Stimulated activated naive CD8-positive, alpha-beta T cell treated with anti-CD3 and anti-CD28 coated beads, Interleukin-15, amount 100 ng/mL, for 72 hours (primary cell): ENCODE measurements around the gene SEC16A.

Experiments
- ATAC-seq: fragments of 150-1000 bp; cut with Tn5 transposase; 2 replicates; pipeline ENCODE4 v1.10.0; 2021; ENCODE audit warnings: mild to moderate bottlenecking, moderate library complexity
- DNase-seq, 2 donors: peaks; one replicate each; pipeline ENCODE4 v3.0.0; 2021 to 2022
- H3K27ac Mint-ChIP-seq, 2 donors: one replicate each; pipeline ENCODE4 v1.8.0; 2022; ENCODE audit warnings: mild to moderate bottlenecking in 2 of 2, mixed read lengths in 2 of 2, moderate library complexity in 2 of 2
- H3K27me3 Mint-ChIP-seq: one replicate; pipeline ENCODE4 v1.8.0; 2022; ENCODE audit warnings: mixed read lengths
- H3K4me1 Mint-ChIP-seq: one replicate; pipeline ENCODE4 v1.8.0; 2022; ENCODE audit warnings: mild to moderate bottlenecking, mixed read lengths
- H3K4me3 Mint-ChIP-seq, 2 donors: one replicate each; pipeline ENCODE4 v1.8.0; 2022; ENCODE audit warnings: mild to moderate bottlenecking in 2 of 2, mixed read lengths in 2 of 2, moderate library complexity in 1 of 2
- H3K9me3 Mint-ChIP-seq, 2 donors: one replicate each; pipeline ENCODE4 v1.8.0; 2022; ENCODE audit warnings: mixed read lengths in 2 of 2

The SEC16A gene

DNA sequence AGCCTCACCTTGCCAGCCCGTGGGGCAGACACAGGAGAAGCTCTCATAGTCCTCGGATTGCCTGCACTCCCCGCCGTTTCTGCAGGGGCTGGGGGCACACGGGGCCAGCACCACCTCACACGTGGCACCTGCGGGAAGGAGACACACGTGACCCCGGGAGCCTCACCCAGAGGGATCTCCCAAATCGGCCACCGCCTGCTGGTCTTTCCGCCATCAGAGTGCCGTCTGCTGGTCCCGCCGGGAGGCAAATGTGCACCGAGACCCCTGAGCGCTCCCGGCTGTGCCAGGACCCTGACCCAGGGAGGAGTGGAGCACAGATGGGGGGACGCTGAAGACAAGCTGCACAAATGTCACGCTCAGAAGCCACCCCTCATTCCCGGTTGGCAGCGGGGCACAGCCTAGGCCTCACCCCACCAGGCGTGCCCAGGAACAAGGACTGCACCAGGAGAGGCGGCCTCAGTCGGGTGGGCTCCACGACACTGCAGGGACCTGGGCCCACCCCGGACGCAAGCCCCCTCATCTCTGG is 28.4 kb upstream of the SEC16A start:
- H3K27me3 Mint-ChIP-seq: no peaks in the 10 kb centered on the region
- DNase-seq (no peak), ATAC-seq (no peak)

DNA sequence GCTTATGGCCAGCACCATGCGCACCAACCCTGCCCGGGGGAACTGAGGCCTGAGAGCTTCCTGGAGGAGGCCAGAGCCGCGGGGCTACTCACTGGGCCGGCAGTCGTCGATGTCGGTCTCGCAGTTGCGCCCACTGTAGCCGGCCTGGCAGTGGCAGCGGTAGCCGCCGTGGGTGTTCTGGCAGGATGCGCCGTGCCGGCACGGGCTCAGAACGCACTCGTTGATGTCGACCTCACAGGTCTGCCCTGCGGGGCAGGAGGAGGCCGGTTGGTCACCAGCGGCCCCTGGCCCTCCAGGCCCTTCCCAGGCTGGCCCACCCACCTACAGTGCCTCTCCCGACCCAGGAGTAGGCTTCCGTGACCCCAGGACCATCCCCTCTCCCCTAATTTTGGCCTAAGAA is 27.7 kb upstream of the SEC16A start:
- peak overlapping the region; percentile 33 to 67 for H3K27ac Mint-ChIP-seq
- H3K27me3 Mint-ChIP-seq: no peaks in the 10 kb centered on the region
- DNase-seq: no peak
- no peaks in the 10 kb centered on the region for H3K4me1 Mint-ChIP-seq
- no peak for ATAC-seq
- no peak overlapping the region for H3K4me3 Mint-ChIP-seq
- no peaks in the 10 kb centered on the region for H3K9me3 Mint-ChIP-seq

More for the DNA sequence above, 28.4 kb upstream of the SEC16A start:
- H3K4me1 Mint-ChIP-seq: no peaks in the 10 kb centered on the region
- no peak overlapping the region for H3K4me3 Mint-ChIP-seq
- no peaks in the 10 kb centered on the region for H3K9me3 Mint-ChIP-seq
- peak overlapping the region; percentile 33 to 67 for H3K27ac Mint-ChIP-seq

DNA sequence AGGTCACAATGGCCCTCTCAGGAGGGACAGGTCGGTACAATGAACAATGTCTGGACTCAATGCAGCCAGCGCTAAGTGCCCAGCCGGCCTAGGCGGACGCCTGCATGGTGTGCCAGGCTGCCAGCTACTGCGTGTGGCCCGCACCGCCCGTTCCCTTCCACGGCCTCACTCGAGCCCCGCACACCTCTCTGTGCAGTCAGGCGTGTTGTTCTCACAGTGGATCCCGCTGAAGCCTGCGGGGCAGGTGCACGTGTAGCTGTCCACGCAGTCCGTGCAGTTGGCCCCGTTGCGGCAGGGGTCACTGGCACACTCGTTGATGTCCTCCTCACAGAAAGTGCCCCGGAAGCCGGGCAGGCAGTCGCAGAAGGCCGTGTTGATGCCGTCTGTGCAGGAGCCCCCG is 26.7 kb upstream of the SEC16A start:
- Mint-ChIP-seq H3K9me3 (no peaks in the 10 kb centered on the region), H3K4me3 (no peak overlapping the region), H3K4me1 (no peaks in the 10 kb centered on the region), H3K27ac (no peak overlapping the region), H3K27me3 (no peaks in the 10 kb centered on the region)
- ATAC-seq: no peak
- DNase-seq: no peak

DNA sequence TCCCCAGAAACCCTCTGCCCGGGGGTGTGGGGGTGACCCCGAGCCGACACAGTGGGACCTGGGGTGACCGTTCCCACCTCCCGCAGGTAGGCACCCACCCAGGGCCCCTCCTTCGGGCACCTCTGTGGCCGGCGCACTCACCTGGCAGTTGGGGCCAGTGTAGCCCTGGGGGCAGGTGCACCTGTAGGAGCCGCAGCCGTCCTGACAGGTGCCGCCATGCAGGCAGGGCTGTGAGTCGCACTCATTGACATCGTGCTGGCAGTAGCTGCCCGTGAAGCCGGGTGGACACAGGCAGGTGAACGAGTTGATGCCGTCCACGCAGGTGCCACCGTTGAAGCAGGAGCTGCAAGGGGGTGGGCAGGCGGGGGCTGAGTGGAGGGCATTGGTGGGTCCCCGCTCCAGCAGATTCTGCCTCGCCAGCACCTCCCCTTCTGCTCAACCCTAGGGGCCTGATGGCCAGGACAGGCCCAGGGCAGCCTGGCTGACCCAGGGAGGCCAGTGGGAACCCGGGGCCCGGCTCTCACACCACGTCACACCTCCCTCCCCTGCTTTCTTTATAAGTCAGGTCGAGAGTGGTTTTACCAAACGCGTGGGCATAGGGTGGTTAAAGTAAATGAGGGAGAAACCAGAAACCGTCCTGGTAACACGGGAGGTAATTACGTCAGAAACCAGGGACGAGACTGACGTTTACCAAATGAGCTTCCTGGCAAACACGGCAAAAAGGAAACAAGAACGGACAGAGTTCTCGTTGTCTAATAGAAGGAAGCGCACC is 26.1 kb upstream of the SEC16A start:
- Mint-ChIP-seq H3K9me3 (no peaks in the 10 kb centered on the region), H3K27ac (peak overlapping the region; percentile 19 to 63), H3K27me3 (no peaks in the 10 kb centered on the region), H3K4me3 (no peak overlapping the region), H3K4me1 (no peaks in the 10 kb centered on the region)
- no peak for DNase-seq
- no peak for ATAC-seq

DNA sequence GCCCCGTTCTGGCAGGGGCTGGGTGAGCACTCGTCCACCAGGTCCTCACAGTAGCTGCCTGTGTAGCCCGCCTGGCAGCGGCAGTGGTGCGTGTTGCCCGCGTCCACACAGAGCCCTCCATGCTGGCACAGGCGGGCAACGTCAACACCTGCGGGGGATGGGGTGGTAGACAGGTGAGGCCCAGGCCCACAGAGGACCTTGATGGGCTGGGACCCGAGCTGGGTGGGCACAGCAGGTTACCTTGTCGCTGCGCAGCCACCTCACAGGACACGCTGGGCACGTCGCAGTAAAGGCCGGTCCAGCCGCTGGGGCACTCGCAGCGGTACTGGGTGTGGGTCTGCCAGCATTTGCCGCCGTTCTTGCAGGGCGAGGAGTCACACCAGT is 25.1 kb upstream of the SEC16A start:
- Mint-ChIP-seq H3K27ac (peak overlapping the region in 1 of 2 donors; percentile 59), H3K4me1 (no peaks in the 10 kb centered on the region), H3K27me3 (no peaks in the 10 kb centered on the region), H3K9me3 (no peaks in the 10 kb centered on the region), H3K4me3 (no peak overlapping the region)
- ATAC-seq: no peak
- DNase-seq: no peak

DNA sequence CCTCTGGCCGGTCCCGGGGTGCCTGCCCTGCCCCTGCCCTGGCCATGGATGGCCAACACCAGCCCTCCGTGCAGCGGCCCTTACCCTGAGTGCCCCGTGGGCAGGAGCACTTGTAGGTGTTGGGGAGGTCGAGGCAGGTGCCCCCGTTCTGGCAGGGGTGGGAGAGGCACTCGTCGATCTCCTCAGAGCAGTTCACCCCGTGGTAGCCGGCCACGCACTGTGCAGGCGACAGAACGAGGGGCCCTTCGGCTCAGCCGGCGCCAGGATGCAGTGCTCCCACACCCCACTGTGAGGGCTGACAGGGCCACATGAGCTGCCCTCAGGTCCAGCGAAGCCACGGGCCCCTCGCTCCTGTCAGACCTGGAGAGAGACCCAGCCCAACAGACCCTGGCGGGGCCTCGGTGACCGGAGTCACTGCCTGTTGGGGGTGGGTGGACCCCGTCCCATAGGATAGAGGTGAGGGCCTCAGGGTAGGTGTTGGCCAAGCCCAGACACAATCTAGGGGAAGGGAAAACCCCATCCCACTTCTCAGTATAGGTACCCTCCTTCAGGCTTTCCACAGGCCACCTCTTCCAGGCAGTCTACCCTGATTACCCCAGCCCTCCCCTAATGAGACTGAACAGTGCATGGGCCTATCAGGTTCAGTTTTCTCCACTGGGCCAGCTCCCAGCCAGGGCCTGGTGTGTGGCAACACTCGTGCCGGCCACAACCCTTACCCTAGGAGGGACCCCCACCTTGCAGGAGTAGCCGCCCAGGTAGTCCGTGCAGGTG is 24.6 kb upstream of the SEC16A start:
- no peaks in the 10 kb centered on the region for H3K4me1 Mint-ChIP-seq
- H3K4me3 Mint-ChIP-seq: no peak overlapping the region
- peak overlapping the region in 1 of 2 donors; percentile 59 for H3K27ac Mint-ChIP-seq
- DNase-seq (no peak), ATAC-seq (no peak)
- H3K9me3 Mint-ChIP-seq: no peaks in the 10 kb centered on the region
- H3K27me3 Mint-ChIP-seq: no peaks in the 10 kb centered on the region

DNA sequence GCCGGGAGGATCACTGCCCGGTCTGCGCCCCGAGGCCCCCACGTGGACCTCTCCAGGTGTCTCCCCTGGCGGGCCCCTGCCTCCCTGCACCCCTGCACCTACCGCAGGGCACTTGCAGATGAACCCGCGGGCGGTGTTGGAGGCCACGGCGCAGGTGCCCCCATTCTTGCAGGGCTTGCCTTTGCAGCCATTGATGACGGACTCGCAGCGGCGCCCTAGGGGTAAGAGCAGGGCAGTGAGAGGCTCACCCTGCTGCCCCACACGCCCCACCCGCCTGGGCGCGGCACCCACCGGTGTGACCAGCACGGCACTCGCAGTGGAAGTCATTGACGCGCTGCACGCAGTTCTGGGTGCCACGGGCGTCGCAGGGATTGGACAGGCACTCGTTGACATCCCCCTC is 23.6 kb upstream of the SEC16A start:
- no peak overlapping the region for H3K27ac Mint-ChIP-seq
- H3K9me3 Mint-ChIP-seq: no peaks in the 10 kb centered on the region
- ATAC-seq (peak; percentile 10), DNase-seq (no peak)
- no peak overlapping the region for H3K4me3 Mint-ChIP-seq
- H3K27me3 Mint-ChIP-seq: no peaks in the 10 kb centered on the region
- H3K4me1 Mint-ChIP-seq: no peaks in the 10 kb centered on the region

DNA sequence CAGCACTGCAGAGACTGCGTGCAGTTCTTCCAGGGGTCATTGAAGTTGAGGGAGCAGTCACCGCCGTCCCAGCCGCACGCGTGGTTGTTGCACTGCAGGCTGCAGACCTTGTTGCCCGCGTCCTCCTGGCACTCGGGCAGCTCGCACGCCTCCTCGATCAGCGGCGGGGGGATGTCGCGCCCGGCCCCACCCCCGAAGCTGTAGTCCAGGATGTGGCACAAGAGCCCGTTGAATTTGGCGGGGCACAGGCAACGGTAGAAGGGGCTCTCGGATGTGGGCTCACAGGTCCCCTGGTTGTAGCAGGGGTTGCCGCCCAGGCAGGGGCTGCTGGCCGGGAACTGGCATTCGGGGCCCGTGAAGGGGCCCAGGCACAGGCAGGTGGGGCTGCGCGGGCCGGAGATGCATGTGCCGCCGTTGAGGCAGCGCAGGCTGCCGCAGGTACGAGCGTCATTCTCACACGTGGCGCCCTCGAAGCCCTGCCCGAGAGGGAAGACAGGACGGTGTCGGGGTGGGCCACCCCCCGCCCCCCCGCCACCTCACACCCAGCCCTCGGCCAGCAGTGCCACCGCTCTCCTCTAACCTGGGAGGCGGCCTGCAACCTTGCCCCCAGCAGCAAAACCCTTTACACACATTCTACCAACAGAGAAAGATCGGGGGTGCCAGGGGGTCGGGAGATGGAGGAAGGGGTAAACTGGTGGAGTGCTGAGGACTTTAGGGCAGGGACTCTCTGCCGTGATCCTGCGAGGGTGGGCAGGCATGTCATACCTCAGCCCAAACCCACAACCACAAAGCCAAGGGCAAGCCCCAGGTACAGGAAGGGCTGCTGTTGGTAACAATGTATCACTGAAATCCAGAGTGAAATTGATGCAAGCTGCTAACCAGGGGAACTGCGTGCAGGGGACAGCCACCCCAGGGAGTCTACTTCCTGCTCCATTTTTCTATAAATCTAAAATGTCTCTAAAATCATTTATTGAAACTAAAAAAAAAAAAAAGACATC is 22.9 kb upstream of the SEC16A start:
- Mint-ChIP-seq H3K4me1 (no peaks in the 10 kb centered on the region), H3K4me3 (no peak overlapping the region), H3K27ac (no peak overlapping the region), H3K27me3 (no peaks in the 10 kb centered on the region), H3K9me3 (no peaks in the 10 kb centered on the region)
- ATAC-seq (peak; percentile 64), DNase-seq (no peak)

DNA sequence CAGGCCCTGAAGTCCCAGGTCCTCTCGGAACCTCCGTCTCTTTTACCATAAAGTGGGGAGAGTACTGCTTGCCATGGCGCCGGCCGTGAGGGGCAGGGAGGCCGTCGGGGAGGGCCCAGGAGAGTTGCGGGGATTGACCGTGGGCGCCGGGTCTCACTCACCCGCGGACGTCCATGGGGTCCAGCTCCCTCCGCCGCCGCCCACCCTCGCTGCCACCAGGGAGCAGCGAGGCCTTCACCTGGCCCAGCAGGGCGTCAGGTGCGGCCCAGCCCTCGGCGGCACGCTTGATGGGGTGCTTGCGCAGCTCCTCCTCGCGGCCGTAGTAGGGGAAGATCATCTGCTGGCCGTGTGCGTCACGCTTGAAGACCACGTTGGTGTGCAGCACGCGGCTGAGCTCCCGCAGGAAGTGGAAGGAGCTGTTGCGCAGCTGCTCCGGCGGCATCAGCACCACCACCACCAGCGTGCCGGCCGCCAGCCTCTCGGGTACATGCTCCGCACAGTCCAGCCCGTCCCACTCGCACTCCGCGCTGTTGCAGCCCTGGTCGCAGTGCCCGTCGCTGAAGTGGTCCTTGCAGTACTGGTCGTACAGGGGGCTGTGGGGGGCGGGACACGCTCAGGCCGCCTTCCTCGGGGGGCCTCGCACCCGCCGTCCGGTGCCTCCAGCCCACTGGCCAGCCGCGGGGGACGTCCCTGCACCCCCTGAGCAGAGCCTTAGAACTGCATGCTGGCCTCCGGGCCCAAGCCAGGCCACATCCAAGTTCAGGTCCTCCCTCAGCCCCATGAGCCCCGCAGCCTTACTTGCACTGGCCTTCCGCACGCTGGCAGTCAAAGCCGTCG is 21.9 kb upstream of the SEC16A start:
- Mint-ChIP-seq H3K4me3 (no peak overlapping the region), H3K4me1 (no peaks in the 10 kb centered on the region), H3K27me3 (no peaks in the 10 kb centered on the region), H3K27ac (no peak overlapping the region), H3K9me3 (no peaks in the 10 kb centered on the region)
- ATAC-seq (no peak), DNase-seq (no peak)

DNA sequence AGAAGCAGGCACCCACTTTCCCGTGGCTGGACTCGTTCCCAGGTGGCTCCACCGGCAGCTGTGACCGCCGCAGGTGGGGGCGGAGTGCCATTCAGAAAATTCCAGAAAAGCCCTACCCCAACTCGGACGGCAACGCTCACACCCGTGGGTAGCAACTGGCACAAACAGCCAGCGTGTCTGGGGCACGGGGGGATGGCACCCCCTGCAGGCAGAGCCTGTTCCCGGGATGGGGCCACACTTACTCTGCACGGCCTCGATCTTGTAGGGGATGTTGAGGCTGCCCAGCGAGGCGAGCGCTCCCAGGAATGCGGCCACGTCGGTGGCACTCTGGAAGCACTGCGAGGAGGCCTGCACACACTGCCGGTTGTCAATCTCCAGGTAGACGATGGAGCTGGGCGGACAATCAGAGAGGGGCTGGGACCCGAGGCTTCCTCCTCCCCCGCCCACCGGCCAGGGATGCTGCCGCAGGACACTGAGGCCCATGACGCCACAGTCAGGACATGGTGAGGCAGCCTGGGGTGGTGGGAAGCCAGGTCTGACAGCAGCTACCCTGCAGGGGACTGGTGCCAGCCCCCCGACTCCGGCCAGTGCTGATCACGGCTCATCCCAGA is 20.2 kb upstream of the SEC16A start:
- no peak for DNase-seq
- no peaks in the 10 kb centered on the region for H3K27me3 Mint-ChIP-seq
- H3K27ac Mint-ChIP-seq: no peak overlapping the region
- no peaks in the 10 kb centered on the region for H3K9me3 Mint-ChIP-seq
- ATAC-seq: no peak
- H3K4me3 Mint-ChIP-seq: no peak overlapping the region
- H3K4me1 Mint-ChIP-seq: no peaks in the 10 kb centered on the region

DNA sequence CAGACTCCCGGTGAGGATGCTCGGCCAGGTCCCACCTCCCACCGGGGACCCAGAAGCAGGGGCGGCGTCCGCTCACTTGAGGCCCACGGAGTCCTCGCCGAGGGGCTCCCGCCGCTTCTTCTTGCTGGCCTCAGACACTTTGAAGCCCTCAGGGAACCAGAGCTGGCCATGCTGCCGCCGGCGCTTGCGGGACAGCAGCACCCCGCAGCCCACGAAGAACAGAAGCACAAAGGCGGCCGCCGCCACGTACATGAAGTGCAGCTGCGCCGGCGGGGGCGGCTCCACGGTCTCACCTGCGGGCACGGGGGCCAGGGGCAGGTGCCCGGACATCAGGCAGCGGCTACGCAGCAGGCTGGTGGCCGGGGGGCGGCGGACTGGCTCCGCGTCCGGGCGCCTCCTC is 19.4 kb upstream of the SEC16A start:
- no peaks in the 10 kb centered on the region for H3K27me3 Mint-ChIP-seq
- H3K9me3 Mint-ChIP-seq: no peaks in the 10 kb centered on the region
- H3K4me3 Mint-ChIP-seq: no peak overlapping the region
- no peak overlapping the region for H3K27ac Mint-ChIP-seq
- H3K4me1 Mint-ChIP-seq: no peaks in the 10 kb centered on the region
- ATAC-seq (no peak), DNase-seq (no peak)

DNA sequence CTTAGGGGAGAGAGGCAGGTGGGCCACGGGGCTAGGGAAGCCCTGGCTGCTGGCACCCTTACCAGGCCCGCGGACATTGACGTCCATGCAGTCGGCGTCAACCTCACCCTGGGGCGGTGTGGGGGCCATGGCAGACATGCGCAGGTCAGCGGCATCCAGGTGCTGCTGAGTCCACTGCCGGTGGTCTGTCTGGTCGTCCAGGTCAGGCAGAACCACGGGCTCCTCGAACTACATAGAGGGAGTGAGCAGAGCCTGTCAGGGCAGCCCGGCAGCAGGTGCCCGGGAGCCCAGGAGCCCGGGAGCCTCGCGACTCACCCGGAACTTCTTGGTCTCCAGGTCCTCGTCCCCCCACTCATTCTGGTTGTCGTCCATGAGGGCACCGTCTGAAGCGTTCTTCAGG is 18.8 kb upstream of the SEC16A start:
- H3K27me3 Mint-ChIP-seq: no peaks in the 10 kb centered on the region
- H3K9me3 Mint-ChIP-seq: no peaks in the 10 kb centered on the region
- peak overlapping the region in 1 of 2 donors; percentile 76 for H3K27ac Mint-ChIP-seq
- no peak overlapping the region for H3K4me3 Mint-ChIP-seq
- ATAC-seq: no peak
- H3K4me1 Mint-ChIP-seq: no peaks in the 10 kb centered on the region
- DNase-seq: no peak

DNA sequence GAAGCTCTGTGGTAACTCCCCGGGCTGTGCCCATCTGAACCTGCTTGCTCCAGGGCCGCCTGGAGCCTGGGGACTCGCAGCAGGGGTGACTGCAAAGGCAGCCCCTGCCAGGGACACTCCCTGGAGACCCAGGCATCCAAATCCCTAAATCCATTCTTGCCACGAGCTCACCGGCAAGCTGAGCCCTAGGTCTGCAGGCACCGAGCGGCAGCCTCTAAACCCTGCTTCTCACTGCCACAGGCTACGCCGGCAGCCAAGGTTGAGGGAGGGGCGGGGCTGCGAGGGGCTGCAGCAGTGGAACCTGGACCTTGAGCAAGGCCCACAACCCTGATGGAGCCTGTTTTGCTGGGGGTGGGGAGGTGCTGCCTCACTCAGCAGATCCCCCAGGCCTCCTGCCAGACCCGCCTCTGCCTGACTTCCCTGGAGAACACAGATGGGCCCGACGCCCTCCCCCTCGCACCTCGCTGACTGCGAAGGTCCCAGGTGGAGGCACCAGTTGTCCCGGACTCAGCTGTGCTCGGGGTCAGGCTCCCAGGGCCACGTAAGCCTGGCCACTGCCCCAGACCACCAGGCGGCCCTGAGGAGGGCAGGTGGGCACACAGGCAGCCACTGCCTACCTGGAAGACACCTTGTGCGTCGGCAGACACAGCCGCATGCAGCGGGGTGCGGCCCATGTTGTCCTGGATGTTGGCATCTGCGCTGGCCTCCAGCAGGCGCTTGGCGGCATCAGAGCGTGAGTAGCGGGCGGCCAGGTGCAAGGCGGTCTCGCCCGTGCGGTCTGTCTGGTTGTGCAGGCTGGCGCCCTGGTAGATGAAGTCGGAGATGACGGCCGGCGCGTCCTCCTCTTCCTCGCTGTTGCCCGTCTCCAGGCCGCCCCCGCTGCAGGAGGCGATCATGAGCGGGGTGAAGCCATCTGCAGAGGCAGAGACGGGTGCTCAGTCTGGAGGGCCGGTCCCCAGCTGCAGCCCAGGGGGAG is 17.4 kb upstream of the SEC16A start:
- Mint-ChIP-seq H3K27me3 (no peaks in the 10 kb centered on the region), H3K4me1 (no peaks in the 10 kb centered on the region), H3K27ac (peak overlapping the region in 1 of 2 donors; percentile 34), H3K9me3 (no peaks in the 10 kb centered on the region), H3K4me3 (no peak overlapping the region)
- ATAC-seq: no peak
- no peak for DNase-seq
